ENCODE measurements around the gene NLRP9.

- no peak for TF ChIP-seq RAD21 (IDR thresholded peaks at IDR 0.05; ENCODE audit: low read depth)
- TF ChIP-seq POLR2A (IDR thresholded peaks at IDR 0.05; ENCODE audit: borderline replicate concordance, extremely low read depth, insufficient read depth, insufficient read length) = no peak
- no peak for TF ChIP-seq JUND (IDR thresholded peaks at IDR 0.05)
- TF ChIP-seq, protein P1, sequence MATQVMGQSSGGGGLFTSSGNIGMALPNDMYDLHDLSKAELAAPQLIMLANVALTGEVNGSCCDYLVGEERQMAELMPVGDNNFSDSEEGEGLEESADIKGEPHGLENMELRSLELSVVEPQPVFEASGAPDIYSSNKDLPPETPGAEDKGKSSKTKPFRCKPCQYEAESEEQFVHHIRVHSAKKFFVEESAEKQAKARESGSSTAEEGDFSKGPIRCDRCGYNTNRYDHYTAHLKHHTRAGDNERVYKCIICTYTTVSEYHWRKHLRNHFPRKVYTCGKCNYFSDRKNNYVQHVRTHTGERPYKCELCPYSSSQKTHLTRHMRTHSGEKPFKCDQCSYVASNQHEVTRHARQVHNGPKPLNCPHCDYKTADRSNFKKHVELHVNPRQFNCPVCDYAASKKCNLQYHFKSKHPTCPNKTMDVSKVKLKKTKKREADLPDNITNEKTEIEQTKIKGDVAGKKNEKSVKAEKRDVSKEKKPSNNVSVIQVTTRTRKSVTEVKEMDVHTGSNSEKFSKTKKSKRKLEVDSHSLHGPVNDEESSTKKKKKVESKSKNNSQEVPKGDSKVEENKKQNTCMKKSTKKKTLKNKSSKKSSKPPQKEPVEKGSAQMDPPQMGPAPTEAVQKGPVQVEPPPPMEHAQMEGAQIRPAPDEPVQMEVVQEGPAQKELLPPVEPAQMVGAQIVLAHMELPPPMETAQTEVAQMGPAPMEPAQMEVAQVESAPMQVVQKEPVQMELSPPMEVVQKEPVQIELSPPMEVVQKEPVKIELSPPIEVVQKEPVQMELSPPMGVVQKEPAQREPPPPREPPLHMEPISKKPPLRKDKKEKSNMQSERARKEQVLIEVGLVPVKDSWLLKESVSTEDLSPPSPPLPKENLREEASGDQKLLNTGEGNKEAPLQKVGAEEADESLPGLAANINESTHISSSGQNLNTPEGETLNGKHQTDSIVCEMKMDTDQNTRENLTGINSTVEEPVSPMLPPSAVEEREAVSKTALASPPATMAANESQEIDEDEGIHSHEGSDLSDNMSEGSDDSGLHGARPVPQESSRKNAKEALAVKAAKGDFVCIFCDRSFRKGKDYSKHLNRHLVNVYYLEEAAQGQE (IDR thresholded peaks at IDR 0.05; ENCODE audit: low read depth) = no peak
- no peak for TF ChIP-seq CTCF (IDR thresholded peaks at IDR 0.05 in 2 of 3, conservative IDR thresholded peaks at IDR 0.05 in 1 of 3; ENCODE audit: borderline replicate concordance in 1 of 3, insufficient read depth in 1 of 3, low read depth in 2 of 3, low read length in 2 of 3)
- no peak for TF ChIP-seq ZNF274 (IDR thresholded peaks at IDR 0.05; ENCODE audit: low read depth, low read length)
- no peak for TF ChIP-seq EGR1 (IDR thresholded peaks at IDR 0.05; ENCODE audit: low read depth)
Measured at GRCh38 chr19:55698256-55698655, 39.9 kb downstream of the NLRP9 start.
